ENCODE measurements around the gene OS9. TPM values are rescaled to one million over a fixed set of nuclear protein-coding genes. Genes with fewer than 3 reads are reported as not detected.

The OS9 gene
- total RNA-seq, 1 donor from 2014 or later, result 284 TPM

- Mint-ChIP-seq H3K4me3 (ENCODE audit: unreplicated experiment) (peak overlapping the region; percentile 71), H3K27me3 (ENCODE audit: low read depth) (peaks cover 34% of the 10 kb centered on the region), H3K36me3 (ENCODE audit: low read depth) (peaks cover 21% of the 10 kb centered on the region), H3K4me1 (ENCODE audit: low read depth) (peaks cover 26% of the 10 kb centered on the region), H3K9me3 (ENCODE audit: low read depth) (no peaks in the 10 kb centered on the region), H3K27ac (ENCODE audit: unreplicated experiment) (peak overlapping the region; percentile 61)
- TF ChIP-seq, protein P1, sequence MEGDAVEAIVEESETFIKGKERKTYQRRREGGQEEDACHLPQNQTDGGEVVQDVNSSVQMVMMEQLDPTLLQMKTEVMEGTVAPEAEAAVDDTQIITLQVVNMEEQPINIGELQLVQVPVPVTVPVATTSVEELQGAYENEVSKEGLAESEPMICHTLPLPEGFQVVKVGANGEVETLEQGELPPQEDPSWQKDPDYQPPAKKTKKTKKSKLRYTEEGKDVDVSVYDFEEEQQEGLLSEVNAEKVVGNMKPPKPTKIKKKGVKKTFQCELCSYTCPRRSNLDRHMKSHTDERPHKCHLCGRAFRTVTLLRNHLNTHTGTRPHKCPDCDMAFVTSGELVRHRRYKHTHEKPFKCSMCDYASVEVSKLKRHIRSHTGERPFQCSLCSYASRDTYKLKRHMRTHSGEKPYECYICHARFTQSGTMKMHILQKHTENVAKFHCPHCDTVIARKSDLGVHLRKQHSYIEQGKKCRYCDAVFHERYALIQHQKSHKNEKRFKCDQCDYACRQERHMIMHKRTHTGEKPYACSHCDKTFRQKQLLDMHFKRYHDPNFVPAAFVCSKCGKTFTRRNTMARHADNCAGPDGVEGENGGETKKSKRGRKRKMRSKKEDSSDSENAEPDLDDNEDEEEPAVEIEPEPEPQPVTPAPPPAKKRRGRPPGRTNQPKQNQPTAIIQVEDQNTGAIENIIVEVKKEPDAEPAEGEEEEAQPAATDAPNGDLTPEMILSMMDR (IDR thresholded peaks at IDR 0.05), result no peak
- DNase-seq (ENCODE audit: low spot score), result no peak
Measured at GRCh38 chr12:57765698-57766463, 71.9 kb downstream of the OS9 start.

DNA sequence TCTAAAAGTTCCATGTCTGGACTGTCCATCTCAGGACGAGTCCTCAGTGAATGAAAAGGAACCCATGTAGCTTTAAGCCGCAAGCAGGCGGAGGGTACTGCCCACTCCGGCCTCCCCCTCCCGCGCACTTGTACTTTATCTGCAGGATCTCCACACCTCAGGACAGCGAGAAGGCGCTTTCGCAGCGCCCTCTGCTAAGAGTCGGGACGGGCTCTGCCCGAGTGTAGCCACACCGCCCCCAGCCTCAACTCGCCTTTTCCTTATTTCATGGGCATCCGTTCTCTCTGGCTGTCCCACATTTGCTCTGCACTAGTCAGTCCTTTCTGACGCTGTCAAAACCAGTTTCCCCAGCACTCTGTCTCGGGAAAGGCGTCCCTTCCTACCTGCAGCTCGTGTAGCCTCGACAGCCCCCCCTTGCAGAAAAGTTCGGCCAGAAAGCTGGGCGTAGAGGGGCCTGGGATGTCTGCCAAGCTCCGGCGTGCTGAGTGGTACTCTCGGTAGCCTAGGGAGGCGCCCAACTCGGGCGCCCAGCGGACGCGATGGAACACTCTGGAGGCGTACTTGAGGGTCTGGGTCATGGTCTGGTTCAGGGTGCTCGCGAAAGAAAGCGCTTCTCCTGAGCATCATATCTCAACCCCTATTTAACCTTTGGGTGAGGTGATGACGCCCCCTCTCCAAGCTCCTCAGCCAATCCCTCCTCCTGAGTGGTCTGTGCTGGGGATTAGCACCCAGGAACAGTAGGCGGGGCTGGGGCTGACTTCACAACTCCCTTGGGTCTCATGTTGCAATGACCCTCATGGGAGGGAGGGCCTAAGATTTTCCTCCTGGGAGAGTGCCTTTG lies 72.8 kb downstream of the OS9 start, which contains the start of gene CYP27B1:
Gene CYP27B1, minus strand, starts transcription at position 615 of the 841 bp plus-strand sequence. Its CDS starts 37 bp downstream, at position 578.
- Mint-ChIP-seq H3K4me1 (ENCODE audit: low read depth) (peaks cover 33% of the 10 kb centered on the region), H3K36me3 (ENCODE audit: low read depth) (peaks cover 18% of the 10 kb centered on the region), H3K27me3 (ENCODE audit: low read depth) (peaks cover 34% of the 10 kb centered on the region), H3K4me3 (ENCODE audit: unreplicated experiment) (peak within 1 kb of the TSS; percentile 71), H3K9me3 (ENCODE audit: low read depth) (no peaks in the 10 kb centered on the region), H3K27ac (ENCODE audit: unreplicated experiment) (peak within 1 kb of the TSS; percentile 61)
- DNase-seq (ENCODE audit: low spot score), result no peak
- TF ChIP-seq, protein P1 (IDR thresholded peaks at IDR 0.05), result peak; percentile 9

DNA sequence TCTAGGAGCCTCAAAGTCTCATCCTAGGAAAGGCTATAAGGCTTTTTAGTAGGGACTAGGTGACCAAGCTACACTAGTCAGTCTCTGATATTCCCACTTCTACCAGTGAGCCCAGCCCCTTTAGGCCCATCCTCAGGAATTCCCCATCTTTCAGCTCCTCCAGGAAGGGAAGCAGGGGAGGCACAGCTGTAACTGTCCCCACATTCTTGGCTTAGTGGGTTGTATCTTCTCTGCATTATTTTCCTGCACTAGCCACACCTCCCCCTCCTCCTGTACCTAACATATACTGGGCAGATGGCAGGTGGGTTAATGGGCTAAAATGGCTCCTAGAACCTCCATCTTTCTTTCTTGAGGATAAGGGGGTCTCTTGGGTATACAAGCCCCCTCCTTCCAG lies 73.4 kb downstream of the OS9 start:
- H3K36me3 Mint-ChIP-seq (ENCODE audit: low read depth), result peaks cover 18% of the 10 kb centered on the region
- peaks cover 35% of the 10 kb centered on the region for H3K4me1 Mint-ChIP-seq (ENCODE audit: low read depth)
- H3K27ac Mint-ChIP-seq (ENCODE audit: unreplicated experiment), result no peak overlapping the region
- H3K27me3 Mint-ChIP-seq (ENCODE audit: low read depth), result peaks cover 34% of the 10 kb centered on the region
- no peaks in the 10 kb centered on the region for H3K9me3 Mint-ChIP-seq (ENCODE audit: low read depth)
- no peak for DNase-seq (ENCODE audit: low spot score)
- TF ChIP-seq, protein P1 (IDR thresholded peaks at IDR 0.05), result no peak
- no peak overlapping the region for H3K4me3 Mint-ChIP-seq (ENCODE audit: unreplicated experiment)

GRCh38 chr12:57767876-57768275 lies 73.9 kb downstream of the OS9 start:
- TF ChIP-seq, protein P1 (IDR thresholded peaks at IDR 0.05), result no peak
- Mint-ChIP-seq H3K4me3 (ENCODE audit: unreplicated experiment) (no peak overlapping the region), H3K27me3 (ENCODE audit: low read depth) (peaks cover 32% of the 10 kb centered on the region), H3K9me3 (ENCODE audit: low read depth) (no peaks in the 10 kb centered on the region), H3K36me3 (ENCODE audit: low read depth) (peaks cover 18% of the 10 kb centered on the region), H3K27ac (ENCODE audit: unreplicated experiment) (no peak overlapping the region), H3K4me1 (ENCODE audit: low read depth) (peaks cover 37% of the 10 kb centered on the region)
- DNase-seq (ENCODE audit: low spot score), result no peak

DNA sequence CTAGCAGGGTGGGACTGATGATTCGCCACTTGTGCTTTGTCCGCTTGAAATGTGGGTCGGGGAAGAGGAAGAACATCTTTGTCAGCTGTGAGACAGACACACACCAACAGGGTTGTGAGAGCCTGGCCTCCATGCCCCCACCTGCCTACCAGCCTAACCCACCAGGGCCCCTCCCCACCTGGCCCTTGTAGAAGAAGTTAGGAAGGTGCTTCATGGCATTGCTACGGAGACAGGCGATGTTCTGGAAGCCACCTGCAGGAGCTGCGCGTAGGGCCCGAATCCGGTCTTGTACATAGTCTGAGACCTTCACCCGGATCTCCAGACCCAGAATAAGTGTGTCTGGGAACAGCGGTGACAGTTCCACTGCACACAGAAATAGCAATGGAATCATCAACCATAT lies 75.7 kb downstream of the OS9 start:
- Mint-ChIP-seq H3K4me1 (ENCODE audit: low read depth) (peaks cover 43% of the 10 kb centered on the region), H3K4me3 (ENCODE audit: unreplicated experiment) (no peak overlapping the region), H3K27me3 (ENCODE audit: low read depth) (peaks cover 15% of the 10 kb centered on the region), H3K9me3 (ENCODE audit: low read depth) (no peaks in the 10 kb centered on the region), H3K36me3 (ENCODE audit: low read depth) (peaks cover 17% of the 10 kb centered on the region), H3K27ac (ENCODE audit: unreplicated experiment) (no peak overlapping the region)
- TF ChIP-seq, protein P1 (IDR thresholded peaks at IDR 0.05), result no peak
- DNase-seq (ENCODE audit: low spot score), result no peak
